ENCODE data around the gene PLXNA4. TPM values are rescaled to one million over a fixed set of nuclear protein-coding genes. Genes with fewer than 3 reads are reported as not detected.

Gene PLXNA4
- total RNA-seq, 1 experiment from 2014 or later, result 1.0 TPM

- H3K9me3 ChIP-seq (ENCODE audit: insufficient read depth, low read depth), result no peaks in the 10 kb centered on the region
- H3K4me2 ChIP-seq, result no peak overlapping the region
- H3K36me3 ChIP-seq (ENCODE audit: low read depth), result no peaks in the 10 kb centered on the region
- H3K9me2 ChIP-seq (ENCODE audit: insufficient read depth), result no peaks in the 10 kb centered on the region
- H3K79me2 ChIP-seq (ENCODE audit: low read depth), result no peaks in the 10 kb centered on the region
- no peak overlapping the region for H3K27ac ChIP-seq
- DNase-seq, result no peak
- no peaks in the 10 kb centered on the region for H3F3A ChIP-seq (ENCODE audit: insufficient read depth, low read depth)
- TF ChIP-seq EZH2 (IDR thresholded peaks at IDR 0.05; ENCODE audit: low read depth), result no peak
- TF ChIP-seq CTCF (conservative IDR thresholded peaks at IDR 0.05), result no peak
- no peaks in the 10 kb centered on the region for H4K20me1 ChIP-seq (ENCODE audit: insufficient read depth)
- ChIA-PET POLR2A (ENCODE audit: unreplicated experiment) (no interaction called here), CTCF (no interaction called here)
- no TSS peak for BruUV-seq (replicated peaks)
- intact Hi-C loops (cut with micrococcal nuclease; ENCODE audit: unreplicated experiment), result no loop called here
- no peaks in the 10 kb centered on the region for H3K4me1 ChIP-seq (replicated peaks; ENCODE audit: insufficient read depth)
- no peak overlapping the region for H3K4me3 ChIP-seq
- H2AFZ ChIP-seq, result no peak overlapping the region
- H3K27me3 ChIP-seq (ENCODE audit: insufficient read depth, low read depth), result peaks cover 88% of the 10 kb centered on the region
Observed at GRCh38 chr7:132489776-132490237, 86.5 kb downstream of the PLXNA4 start.

DNA sequence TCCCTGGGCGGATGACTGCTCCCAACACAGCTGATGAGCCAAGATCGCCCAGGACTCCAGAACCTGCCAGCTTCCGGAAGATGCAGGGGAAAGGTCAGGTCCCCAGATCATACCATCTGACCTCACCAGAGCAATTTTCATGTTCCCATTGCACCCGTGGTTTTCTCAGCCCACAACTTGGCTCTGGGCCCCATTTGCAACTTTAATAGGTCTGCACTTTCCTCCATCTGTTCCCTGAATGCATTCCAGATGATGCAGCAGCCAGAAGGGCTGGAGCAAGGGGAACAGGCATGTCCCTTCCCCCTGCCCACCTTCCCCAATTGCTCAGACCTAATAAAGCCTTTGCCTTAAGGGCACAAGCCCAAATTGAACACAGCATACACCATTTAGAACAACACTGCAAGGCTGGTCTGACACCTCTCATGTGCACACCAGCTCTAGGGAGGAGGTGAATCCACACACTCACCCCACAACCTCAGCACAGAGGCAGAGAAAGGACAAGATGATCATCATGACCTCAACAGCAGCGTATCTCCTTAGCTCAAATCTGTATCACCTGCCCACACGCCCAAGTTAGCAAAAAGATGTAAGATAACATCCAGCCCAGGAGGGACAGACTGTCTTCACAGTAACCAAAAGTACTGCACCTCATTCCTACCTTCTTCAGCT is 87.5 kb downstream of the PLXNA4 start:
- Histone ChIP-seq H3K4me2 (no peak overlapping the region), H3F3A (ENCODE audit: insufficient read depth, low read depth) (no peaks in the 10 kb centered on the region), H2AFZ (no peak overlapping the region), H3K79me2 (ENCODE audit: low read depth) (no peaks in the 10 kb centered on the region), H3K4me1 (replicated peaks; ENCODE audit: insufficient read depth) (no peaks in the 10 kb centered on the region), H3K9me3 (ENCODE audit: insufficient read depth, low read depth) (no peaks in the 10 kb centered on the region), H3K4me3 (no peak overlapping the region), H3K27me3 (ENCODE audit: insufficient read depth, low read depth) (peaks cover 91% of the 10 kb centered on the region), H3K36me3 (ENCODE audit: low read depth) (no peaks in the 10 kb centered on the region), H4K20me1 (ENCODE audit: insufficient read depth) (no peaks in the 10 kb centered on the region), H3K27ac (no peak overlapping the region), H3K9me2 (ENCODE audit: insufficient read depth) (no peaks in the 10 kb centered on the region)
- TF ChIP-seq EZH2 (IDR thresholded peaks at IDR 0.05; ENCODE audit: low read depth), result no peak
- TF ChIP-seq CTCF (conservative IDR thresholded peaks at IDR 0.05), result no peak
- BruUV-seq (replicated peaks), result no TSS peak
- ChIA-PET CTCF (no interaction called here), POLR2A (ENCODE audit: unreplicated experiment) (no interaction called here)
- intact Hi-C loops (cut with micrococcal nuclease; ENCODE audit: unreplicated experiment), result no loop called here
- DNase-seq, result no peak

- Histone ChIP-seq H3K27ac (no peak overlapping the region), H4K20me1 (ENCODE audit: insufficient read depth) (no peaks in the 10 kb centered on the region), H3K4me1 (replicated peaks; ENCODE audit: insufficient read depth) (no peaks in the 10 kb centered on the region), H3K4me3 (no peak overlapping the region), H3K4me2 (no peak overlapping the region), H3K36me3 (ENCODE audit: low read depth) (no peaks in the 10 kb centered on the region), H3K27me3 (ENCODE audit: insufficient read depth, low read depth) (peaks cover 100% of the 10 kb centered on the region), H3K79me2 (ENCODE audit: low read depth) (no peaks in the 10 kb centered on the region), H3F3A (ENCODE audit: insufficient read depth, low read depth) (no peaks in the 10 kb centered on the region), H2AFZ (no peak overlapping the region), H3K9me2 (ENCODE audit: insufficient read depth) (no peaks in the 10 kb centered on the region), H3K9me3 (ENCODE audit: insufficient read depth, low read depth) (no peaks in the 10 kb centered on the region)
- CTCF ChIA-PET, result no interaction called here
- POLR2A ChIA-PET (ENCODE audit: unreplicated experiment), result no interaction called here
- intact Hi-C loops (cut with micrococcal nuclease; ENCODE audit: unreplicated experiment), result no loop called here
- no peak for TF ChIP-seq CTCF (conservative IDR thresholded peaks at IDR 0.05)
- no peak for TF ChIP-seq EZH2 (IDR thresholded peaks at IDR 0.05; ENCODE audit: low read depth)
- no TSS peak for BruUV-seq (replicated peaks)
- no peak for DNase-seq
Observed at GRCh38 chr7:132486274-132486610, 90.0 kb downstream of the PLXNA4 start.

Measured in PC-9 (cell line).